ENCODE results near the gene POLE2.
"Not testable (repeated sequence)": the region's sequence is repeated elsewhere in the genome, so short reads cannot be mapped to it uniquely, and the experiment has no call there.

The POLE2 gene, protein sequence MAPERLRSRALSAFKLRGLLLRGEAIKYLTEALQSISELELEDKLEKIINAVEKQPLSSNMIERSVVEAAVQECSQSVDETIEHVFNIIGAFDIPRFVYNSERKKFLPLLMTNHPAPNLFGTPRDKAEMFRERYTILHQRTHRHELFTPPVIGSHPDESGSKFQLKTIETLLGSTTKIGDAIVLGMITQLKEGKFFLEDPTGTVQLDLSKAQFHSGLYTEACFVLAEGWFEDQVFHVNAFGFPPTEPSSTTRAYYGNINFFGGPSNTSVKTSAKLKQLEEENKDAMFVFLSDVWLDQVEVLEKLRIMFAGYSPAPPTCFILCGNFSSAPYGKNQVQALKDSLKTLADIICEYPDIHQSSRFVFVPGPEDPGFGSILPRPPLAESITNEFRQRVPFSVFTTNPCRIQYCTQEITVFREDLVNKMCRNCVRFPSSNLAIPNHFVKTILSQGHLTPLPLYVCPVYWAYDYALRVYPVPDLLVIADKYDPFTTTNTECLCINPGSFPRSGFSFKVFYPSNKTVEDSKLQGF

GRCh38 chr14:49687942-49688700, at the start of gene POLE2:
Gene POLE2 (minus strand): TSS chr14:49688214. CDS start chr14:49688203, 11 bp downstream.
- DNase-seq = peak; percentile 78

DNA sequence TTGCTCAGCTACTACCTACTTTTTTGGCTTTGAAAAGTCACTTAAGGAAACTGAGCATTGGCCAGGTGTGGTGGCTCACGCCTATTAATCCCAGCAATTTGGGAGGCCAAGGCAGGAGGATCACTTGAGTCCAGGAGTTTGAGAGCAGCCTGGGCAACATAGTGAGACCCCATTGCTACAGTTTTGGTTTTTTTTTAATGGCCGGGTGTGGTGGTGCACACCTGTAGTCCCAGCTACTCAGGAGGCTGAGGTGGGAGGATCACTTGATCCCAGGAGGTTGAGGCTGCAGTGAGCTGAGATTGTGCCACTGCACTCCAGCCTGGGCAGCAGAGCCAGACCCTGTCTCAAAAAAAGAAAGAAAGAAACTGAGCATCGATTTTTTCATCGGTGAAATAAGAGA, 47.7 kb upstream of the POLE2 start:
- DNase-seq = not testable (repeated sequence)

- DNase-seq = no peak
Observed at GRCh38 chr14:49733836-49734235, 45.8 kb upstream of the POLE2 start.

GRCh38 chr14:49732896-49733295, 44.9 kb upstream of the POLE2 start:
- DNase-seq = no peak

- no peak for DNase-seq
Observed at GRCh38 chr14:49727171-49727570, 39.2 kb upstream of the POLE2 start.

DNA sequence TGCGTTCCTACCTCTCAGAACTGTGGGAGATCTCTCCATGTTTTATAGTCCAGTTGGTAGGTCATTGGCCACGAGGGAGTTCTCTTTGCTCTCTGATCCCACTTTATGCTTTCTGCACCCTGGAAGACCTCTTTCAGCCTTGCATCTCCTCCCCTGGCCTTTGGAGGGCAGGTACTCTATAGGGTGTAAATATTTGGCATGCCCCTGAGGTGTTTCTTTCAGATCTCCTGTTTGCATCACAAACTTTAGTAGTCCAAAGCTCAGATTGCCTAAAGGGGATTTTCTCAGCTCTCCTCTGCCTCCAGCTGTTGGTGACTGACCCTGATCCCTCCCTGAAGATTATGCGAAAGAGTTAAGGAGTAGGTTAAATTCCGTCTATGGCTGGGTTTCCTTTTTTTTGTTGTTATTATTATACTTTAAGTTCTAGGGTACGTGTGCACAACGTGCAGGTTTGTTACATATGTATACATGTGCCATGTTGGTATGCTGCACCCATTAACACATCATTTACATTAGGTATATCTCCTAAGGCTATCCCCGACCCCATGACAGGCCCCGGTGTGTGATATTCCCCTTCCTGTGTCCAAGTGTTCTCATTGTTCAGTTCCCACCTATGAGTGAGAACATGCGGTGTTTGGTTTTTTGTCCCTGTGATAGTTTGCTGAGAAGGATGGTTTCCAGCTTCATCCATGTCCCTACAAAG, 33.9 kb upstream of the POLE2 start:
- not testable (repeated sequence) for DNase-seq

GRCh38 chr14:49720744-49721143, 32.7 kb upstream of the POLE2 start:
- DNase-seq = no peak

GRCh38 chr14:49710993-49711392, 23.0 kb upstream of the POLE2 start:
- DNase-seq = not testable (repeated sequence)

DNA sequence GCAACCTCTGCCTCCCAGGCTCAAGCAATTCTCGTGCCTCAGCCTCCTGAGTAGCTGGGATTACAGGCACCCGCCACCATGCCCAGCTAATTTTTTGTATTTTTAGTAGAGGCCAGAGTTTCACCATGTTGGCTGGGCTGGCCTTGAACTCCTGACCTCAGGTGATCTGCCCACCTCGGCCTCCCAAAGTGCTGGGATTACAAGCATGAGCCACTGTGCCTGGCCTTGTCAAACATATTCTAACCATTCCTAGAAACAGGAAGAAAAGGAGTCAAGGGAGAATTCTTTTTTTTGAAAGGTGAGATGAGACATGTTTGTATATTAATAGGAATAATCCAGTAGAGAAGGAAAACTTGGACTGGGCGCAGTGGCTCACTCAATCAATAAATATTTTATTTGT, 16.5 kb upstream of the POLE2 start:
- DNase-seq = not testable (repeated sequence)

DNA sequence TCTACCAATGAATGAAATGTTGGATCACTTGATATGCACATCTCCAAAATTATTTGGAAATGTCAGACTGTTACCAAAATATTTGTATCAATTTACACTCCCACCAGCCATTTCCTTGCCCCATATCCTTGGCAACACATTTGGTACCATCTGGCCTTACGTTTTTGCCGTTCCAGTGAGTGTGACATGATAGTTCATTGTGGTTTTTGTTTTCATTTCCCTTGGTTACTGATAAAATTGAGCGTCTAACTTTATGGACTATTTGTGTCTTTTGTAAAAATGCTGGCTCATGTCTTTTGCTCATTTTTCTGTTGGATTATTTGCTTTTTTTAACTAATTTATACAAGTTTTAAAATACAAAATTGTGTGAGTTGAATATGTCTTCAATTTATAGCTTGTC, 16.0 kb upstream of the POLE2 start:
- peak; percentile 96 for DNase-seq

GRCh38 chr14:49702725-49703124, 14.7 kb upstream of the POLE2 start:
- no peak for DNase-seq

GRCh38 chr14:49693735-49694124, 5.7 kb upstream of the POLE2 start:
- DNase-seq = not testable (repeated sequence)

- peak; percentile 58 for DNase-seq
Observed at GRCh38 chr14:49692811-49693734, 5.1 kb upstream of the POLE2 start, which contains the start of gene KLHDC1. Gene KLHDC1 (plus strand): TSS chr14:49693120. CDS start chr14:49693195, 75 bp downstream.

- no peak for DNase-seq
Observed at GRCh38 chr14:49692193-49692757, 4.3 kb upstream of the POLE2 start.

GRCh38 chr14:49691031-49691430, 3.0 kb upstream of the POLE2 start:
- DNase-seq = no peak

- no peak for DNase-seq
Observed at GRCh38 chr14:49688701-49689030, 652 bp upstream of the POLE2 start.

GRCh38 chr14:49686425-49686824, 1.6 kb downstream of the POLE2 start:
- no peak for DNase-seq

GRCh38 chr14:49679271-49679670, 8.7 kb downstream of the POLE2 start:
- DNase-seq = no peak

DNA sequence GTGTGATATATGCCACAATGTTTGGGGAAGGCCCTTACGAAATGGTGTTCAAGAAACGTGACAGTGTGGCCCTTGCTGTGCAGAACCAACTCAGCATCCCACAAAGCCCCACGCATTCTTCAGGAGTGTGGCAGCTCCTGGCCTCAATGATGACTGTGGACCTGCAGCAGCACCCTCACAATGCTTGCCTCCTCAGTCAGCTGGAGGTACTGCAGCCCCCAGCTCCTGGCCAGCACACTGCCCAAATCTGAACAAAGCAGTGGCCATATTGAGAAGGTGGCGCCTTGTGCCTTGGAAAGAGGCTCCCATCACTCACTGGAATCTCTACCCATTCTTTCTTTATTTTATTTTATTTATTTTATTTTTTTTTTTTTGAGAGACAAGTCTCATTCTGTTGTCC, 10.4 kb downstream of the POLE2 start:
- no peak for DNase-seq

- no peak for DNase-seq
Observed at GRCh38 chr14:49673586-49673985, 14.4 kb downstream of the POLE2 start.

GRCh38 chr14:49670475-49670874, 17.5 kb downstream of the POLE2 start:
- no peak for DNase-seq

Measured in NCI-H2171 treated with DMSO at 0.1 percent for 48 hours (cell line).